NB4 (cell line): ENCODE measurements around the gene SLC2A9.

Source experiments
- CTCF ChIP-seq: IDR thresholded peaks from one replicate; pipeline ENCODE4 v1.5.1; 2012; ENCODE audit warnings: low read depth, low read length
- MAX ChIP-seq: IDR thresholded peaks from 2 replicates; pipeline ENCODE4 v1.6.1; 2011; ENCODE audit warnings: low read depth, low read length
- POLR2A ChIP-seq: IDR thresholded peaks from 2 replicates; pipeline ENCODE4 v1.6.1; 2011; ENCODE audit warnings: mild to moderate bottlenecking; ENCODE audit not compliant: insufficient read length; ENCODE audit errors: extremely low read depth

GRCh38 chr4:9942139-9942538, 79.2 kb downstream of the SLC2A9 start:
- TF ChIP-seq POLR2A: no peak
- no peak for TF ChIP-seq MAX
- no peak for TF ChIP-seq CTCF
